Panc1 (cell line): Measurements from ENCODE around the gene S100B. TPM values are rescaled to one million over a fixed set of nuclear protein-coding genes. Genes with fewer than 3 reads are reported as not detected.

ENCODE experiments used
- ATAC-seq: fragments of 200-7000 bp; cut with Tn5 transposase; 2 replicates; pipeline ENCODE4 v1.9.1; 2020; ENCODE audit warnings: mild to moderate bottlenecking, moderate library complexity
- BruUV-seq: library from RNA; stranded (reverse); fragments of 400-500 nt; replicated peaks from 2 replicates; lab custom pipeline; 2021; lab: Mats Ljungman, UMichigan
- CTCF ChIA-PET: fragments of 300-600 bp; sonication (Branson Sonifier 250); formaldehyde crosslinking; loops from one replicate; lab custom pipeline; 2022; ENCODE audit warnings: antibody characterized with exemption; lab: Charles Lee
- POLR2A ChIA-PET: fragments of 300-600 bp; sonication (Branson Sonifier 250); formaldehyde crosslinking; loops from one replicate; lab custom pipeline; 2022; ENCODE audit warnings: antibody characterized with exemption; lab: Charles Lee
- DNase-seq: peaks from one replicate; pipeline ENCODE4 v3.0.0-alpha.2; 2010; ENCODE audit warnings: low read depth, low spot score
- H3K27ac ChIP-seq: 2 replicates; pipeline ENCODE4 v1.5.1; 2011; ENCODE audit warnings: mild to moderate bottlenecking, low read length, inconsistent platforms
- H3K27me3 ChIP-seq: fragments of 200-500 bp; sonication (Bioruptor generic); 2 replicates; pipeline ENCODE4 v1.6.0; 2014; ENCODE audit warnings: low read length, inconsistent platforms; ENCODE audit not compliant: control insufficient read depth, insufficient read depth
- H3K36me3 ChIP-seq: fragments of 200-500 bp; sonication (Bioruptor generic); 2 replicates; pipeline ENCODE4 v1.5.1; 2014; ENCODE audit warnings: inconsistent platforms, mild to moderate bottlenecking, low read length, moderate library complexity; ENCODE audit not compliant: control insufficient read depth, insufficient read depth
- H3K4me1 ChIP-seq: 2 replicates; pipeline ENCODE4 v1.5.1; 2011; ENCODE audit warnings: inconsistent platforms, mild to moderate bottlenecking, low read length, moderate library complexity; ENCODE audit not compliant: control insufficient read depth, insufficient read depth
- H3K4me3 ChIP-seq, 2 experiments: 2 replicates each; pipeline ENCODE4 v1.5.1; 2011 to 2012; ENCODE audit warnings: low read depth in 2 of 2, low read length in 2 of 2, mild to moderate bottlenecking in 2 of 2, inconsistent platforms in 1 of 2, moderate library complexity in 1 of 2
- H3K9me3 ChIP-seq: fragments of 200-500 bp; sonication (Bioruptor generic); 2 replicates; pipeline ENCODE4 v1.5.1; 2014; ENCODE audit warnings: low read depth, mild to moderate bottlenecking, inconsistent platforms, low read length, moderate library complexity; ENCODE audit not compliant: control insufficient read depth, insufficient read depth
- POLR2AphosphoS5 ChIP-seq: IDR thresholded peaks from 2 replicates; pipeline ENCODE4 v1.6.1; 2012; ENCODE audit warnings: mild to moderate bottlenecking, low read depth, low read length, moderate library complexity
- SIN3A ChIP-seq: IDR thresholded peaks from 2 replicates; pipeline ENCODE4 v1.6.1; 2012; ENCODE audit warnings: low read depth, mild to moderate bottlenecking, low read length, moderate library complexity, borderline replicate concordance; ENCODE audit not compliant: insufficient read depth
- TCF7L2 ChIP-seq: IDR thresholded peaks from 2 replicates; pipeline ENCODE4 v1.6.1; 2011; ENCODE audit warnings: mild to moderate bottlenecking, low read depth, low read length, inconsistent platforms
- in situ Hi-C: cut with HindIII; loops from 2 replicates; pipeline ENCODE4 v1.10.0; 2016; ENCODE audit warnings: low sequenced_read_pairs, low pct_unique_long_range_greater_than_20kb
- intact Hi-C: fragments of 100-400 bp; cut with micrococcal nuclease; formaldehyde crosslinking; loops from one replicate; pipeline ENCODE4 v1.10.0; 2022; ENCODE audit not compliant: unreplicated experiment
- total RNA-seq: library from RNA; stranded (reverse); gene quantifications from one replicate; pipeline ENCODE4 v1.2.1, GENCODE V29; 2021; ENCODE audit not compliant: unreplicated experiment
- TF ChIP-seq, protein P1 (sequence below): fragments of 450-650 bp; IDR thresholded peaks from 2 replicates; pipeline ENCODE4 v1.5.1; 2017; ENCODE audit warnings: mild to moderate bottlenecking
- TF ChIP-seq, protein P2 (sequence below), 2 experiments: IDR thresholded peaks; 2 replicates each; pipeline ENCODE4 v1.6.1; 2011 to 2012; ENCODE audit warnings: low read depth in 2 of 2, control low read depth in 1 of 2, low read length in 1 of 2, mild to moderate bottlenecking in 1 of 2, moderate library complexity in 1 of 2; ENCODE audit not compliant: insufficient read depth in 1 of 2

S100B gene
- total RNA-seq, 1 experiment from 2014 or later = not detected

DNA sequence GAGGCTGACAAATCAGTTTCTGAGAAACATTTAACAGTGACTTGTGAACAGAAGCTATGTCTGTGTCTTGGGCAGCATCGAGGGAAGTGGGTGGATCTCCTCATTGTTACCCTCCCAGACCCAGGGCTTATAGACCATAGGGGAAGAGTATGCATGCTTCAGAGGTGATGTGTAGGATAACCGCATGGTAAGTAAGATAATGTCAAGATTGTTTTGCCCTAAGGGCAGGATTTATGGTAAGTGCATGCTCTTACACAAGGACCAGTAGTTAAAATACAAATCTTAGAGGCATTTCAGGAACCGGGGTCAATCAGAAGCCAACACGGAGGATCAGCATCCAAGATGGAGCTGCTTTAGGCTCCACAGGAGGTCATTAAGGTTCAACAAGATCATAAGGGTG, 22.8 kb upstream of the S100B start:
- Histone ChIP-seq H3K9me3 (no peaks in the 10 kb centered on the region), H3K4me1 (no peaks in the 10 kb centered on the region), H3K27ac (no peak overlapping the region), H3K4me3 (no peak overlapping the region), H3K27me3 (no peaks in the 10 kb centered on the region), H3K36me3 (no peaks in the 10 kb centered on the region)
- ATAC-seq = no peak
- intact Hi-C loops (no loop called here), in situ Hi-C loops (no loop called here)
- BruUV-seq = no TSS peak
- TF ChIP-seq, protein P1, sequence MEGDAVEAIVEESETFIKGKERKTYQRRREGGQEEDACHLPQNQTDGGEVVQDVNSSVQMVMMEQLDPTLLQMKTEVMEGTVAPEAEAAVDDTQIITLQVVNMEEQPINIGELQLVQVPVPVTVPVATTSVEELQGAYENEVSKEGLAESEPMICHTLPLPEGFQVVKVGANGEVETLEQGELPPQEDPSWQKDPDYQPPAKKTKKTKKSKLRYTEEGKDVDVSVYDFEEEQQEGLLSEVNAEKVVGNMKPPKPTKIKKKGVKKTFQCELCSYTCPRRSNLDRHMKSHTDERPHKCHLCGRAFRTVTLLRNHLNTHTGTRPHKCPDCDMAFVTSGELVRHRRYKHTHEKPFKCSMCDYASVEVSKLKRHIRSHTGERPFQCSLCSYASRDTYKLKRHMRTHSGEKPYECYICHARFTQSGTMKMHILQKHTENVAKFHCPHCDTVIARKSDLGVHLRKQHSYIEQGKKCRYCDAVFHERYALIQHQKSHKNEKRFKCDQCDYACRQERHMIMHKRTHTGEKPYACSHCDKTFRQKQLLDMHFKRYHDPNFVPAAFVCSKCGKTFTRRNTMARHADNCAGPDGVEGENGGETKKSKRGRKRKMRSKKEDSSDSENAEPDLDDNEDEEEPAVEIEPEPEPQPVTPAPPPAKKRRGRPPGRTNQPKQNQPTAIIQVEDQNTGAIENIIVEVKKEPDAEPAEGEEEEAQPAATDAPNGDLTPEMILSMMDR = no peak
- TF ChIP-seq POLR2AphosphoS5 (no peak), TCF7L2 (no peak), SIN3A (no peak)
- TF ChIP-seq, protein P2, sequence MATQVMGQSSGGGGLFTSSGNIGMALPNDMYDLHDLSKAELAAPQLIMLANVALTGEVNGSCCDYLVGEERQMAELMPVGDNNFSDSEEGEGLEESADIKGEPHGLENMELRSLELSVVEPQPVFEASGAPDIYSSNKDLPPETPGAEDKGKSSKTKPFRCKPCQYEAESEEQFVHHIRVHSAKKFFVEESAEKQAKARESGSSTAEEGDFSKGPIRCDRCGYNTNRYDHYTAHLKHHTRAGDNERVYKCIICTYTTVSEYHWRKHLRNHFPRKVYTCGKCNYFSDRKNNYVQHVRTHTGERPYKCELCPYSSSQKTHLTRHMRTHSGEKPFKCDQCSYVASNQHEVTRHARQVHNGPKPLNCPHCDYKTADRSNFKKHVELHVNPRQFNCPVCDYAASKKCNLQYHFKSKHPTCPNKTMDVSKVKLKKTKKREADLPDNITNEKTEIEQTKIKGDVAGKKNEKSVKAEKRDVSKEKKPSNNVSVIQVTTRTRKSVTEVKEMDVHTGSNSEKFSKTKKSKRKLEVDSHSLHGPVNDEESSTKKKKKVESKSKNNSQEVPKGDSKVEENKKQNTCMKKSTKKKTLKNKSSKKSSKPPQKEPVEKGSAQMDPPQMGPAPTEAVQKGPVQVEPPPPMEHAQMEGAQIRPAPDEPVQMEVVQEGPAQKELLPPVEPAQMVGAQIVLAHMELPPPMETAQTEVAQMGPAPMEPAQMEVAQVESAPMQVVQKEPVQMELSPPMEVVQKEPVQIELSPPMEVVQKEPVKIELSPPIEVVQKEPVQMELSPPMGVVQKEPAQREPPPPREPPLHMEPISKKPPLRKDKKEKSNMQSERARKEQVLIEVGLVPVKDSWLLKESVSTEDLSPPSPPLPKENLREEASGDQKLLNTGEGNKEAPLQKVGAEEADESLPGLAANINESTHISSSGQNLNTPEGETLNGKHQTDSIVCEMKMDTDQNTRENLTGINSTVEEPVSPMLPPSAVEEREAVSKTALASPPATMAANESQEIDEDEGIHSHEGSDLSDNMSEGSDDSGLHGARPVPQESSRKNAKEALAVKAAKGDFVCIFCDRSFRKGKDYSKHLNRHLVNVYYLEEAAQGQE (IDR thresholded peaks at IDR 0.05; ENCODE audit: insufficient read depth in 1 of 2, low read depth in 2 of 2, low read length in 1 of 2) = no peak
- ChIA-PET CTCF (no interaction called here), POLR2A (interaction anchor here (0.6 kb wide), 1 partner anchor 1404 kb away, joined by 5 read pairs; no protein-coding TSS in a partner anchor)
- DNase-seq = no peak

DNA sequence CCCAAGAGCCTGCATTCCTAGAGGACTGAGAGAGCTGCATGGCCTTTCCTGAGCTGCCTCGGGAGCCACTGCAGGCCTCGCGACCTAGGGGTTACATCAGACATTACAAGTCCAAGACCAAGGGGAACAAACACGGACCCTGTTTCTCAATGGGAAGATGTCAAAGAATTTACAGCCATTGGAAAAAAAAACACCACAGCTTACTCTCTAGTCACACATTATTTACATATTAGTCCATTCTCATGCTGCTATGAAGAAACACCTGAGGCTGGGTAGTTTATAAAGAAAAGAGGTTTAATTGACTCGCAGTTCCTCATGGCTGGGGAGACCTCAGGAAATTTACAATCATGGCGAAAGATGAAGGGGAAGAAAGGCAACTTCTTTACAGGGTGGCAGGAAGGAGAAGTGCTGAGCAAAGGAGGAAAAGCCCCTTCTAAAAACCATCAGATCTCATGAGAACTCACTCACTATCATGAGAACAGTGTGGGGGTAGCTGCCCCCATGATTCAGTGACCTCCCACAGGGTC, 22.2 kb upstream of the S100B start:
- POLR2A ChIA-PET = no interaction called here
- intact Hi-C loops (no loop called here), in situ Hi-C loops (no loop called here)
- TF ChIP-seq, protein P1 = no peak
- no peak for TF ChIP-seq SIN3A
- no peak for TF ChIP-seq POLR2AphosphoS5
- TF ChIP-seq TCF7L2 = no peak
- TF ChIP-seq, protein P2 (IDR thresholded peaks at IDR 0.05; ENCODE audit: insufficient read depth in 1 of 2, low read depth in 2 of 2, low read length in 1 of 2) = no peak
- CTCF ChIA-PET = no interaction called here
- BruUV-seq = no TSS peak
- Histone ChIP-seq H3K4me1 (no peaks in the 10 kb centered on the region), H3K27ac (no peak overlapping the region), H3K9me3 (no peaks in the 10 kb centered on the region), H3K36me3 (no peaks in the 10 kb centered on the region), H3K4me3 (no peak overlapping the region), H3K27me3 (no peaks in the 10 kb centered on the region)
- DNase-seq (no peak), ATAC-seq (no peak)
